Right lobe of liver (tissue), 4 donors: ENCODE data around the gene MAMDC4.

ENCODE experiments used
- CTCF ChIP-seq, 4 donors: fragments of 200-600 bp in 3 of 4; fragments of 450-650 bp in 1 of 4; IDR thresholded peaks; one replicate each; pipeline versions ENCODE4 v1.5.1 to v1.8.0; 2016 to 2022; ENCODE audit warnings: antibody characterized with exemption in 4 of 4, mild to moderate bottlenecking in 2 of 4
- POLR2A ChIP-seq: fragments of 450-650 bp; IDR thresholded peaks from one replicate; pipeline ENCODE4 v1.6.1; 2017; ENCODE audit warnings: antibody characterized with exemption, mild to moderate bottlenecking
- donor health status: DM: no; HTN: no; CAD: no.
- donor health status: DM: no; HTN: no; CAD: no.
- donor health status: DM: no; HTN: yes; CAD: no.

- TF ChIP-seq CTCF (IDR thresholded peaks at IDR 0.05) (no peak), POLR2A (no peak)
These were observed 16.8 kb upstream of the MAMDC4 start for GRCh38 chr9:136835162-136835931.
